OCI-M2 (cell line): Measurements from ENCODE around the gene PASK.

ENCODE experiments used
- DNase-seq: peaks from one replicate; lab custom pipeline; 2025; ENCODE audit not compliant: unreplicated experiment; lab: John Stamatoyannopoulos, UW

PASK gene

GRCh38 chr2:241180495-241180894 is 31.2 kb upstream of the PASK start:
- DNase-seq: no peak

GRCh38 chr2:241179899-241180298 is 30.6 kb upstream of the PASK start:
- no peak for DNase-seq

- no peak for DNase-seq
Observed at GRCh38 chr2:241178961-241179360, 29.7 kb upstream of the PASK start.

GRCh38 chr2:241177526-241178334 is 28.5 kb upstream of the PASK start:
- DNase-seq: no peak

GRCh38 chr2:241173557-241173956 is 24.3 kb upstream of the PASK start:
- DNase-seq: no peak

- no peak for DNase-seq
Observed at GRCh38 chr2:241168366-241168765, 19.1 kb upstream of the PASK start.

GRCh38 chr2:241163601-241164118 is 14.4 kb upstream of the PASK start:
- DNase-seq: no peak

GRCh38 chr2:241161646-241162281 is 12.5 kb upstream of the PASK start:
- DNase-seq: no peak

- no peak for DNase-seq
Observed at GRCh38 chr2:241160318-241160717, 11.0 kb upstream of the PASK start.

GRCh38 chr2:241159116-241159515 is 9.8 kb upstream of the PASK start:
- no peak for DNase-seq

GRCh38 chr2:241158546-241158900 is 9.3 kb upstream of the PASK start:
- no peak for DNase-seq

- DNase-seq: no peak
Observed at GRCh38 chr2:241157841-241158545, 8.7 kb upstream of the PASK start.

GRCh38 chr2:241156971-241157441 is 7.7 kb upstream of the PASK start:
- DNase-seq: no peak

GRCh38 chr2:241155936-241156335 is 6.7 kb upstream of the PASK start:
- DNase-seq: no peak

GRCh38 chr2:241154915-241155314 is 5.6 kb upstream of the PASK start:
- no peak for DNase-seq

- no peak for DNase-seq
Observed at GRCh38 chr2:241153616-241154015, 4.3 kb upstream of the PASK start.

GRCh38 chr2:241151934-241152660 is 2.8 kb upstream of the PASK start:
- DNase-seq: no peak

- DNase-seq: no peak
Observed at GRCh38 chr2:241150660-241151530, 1.6 kb upstream of the PASK start.

GRCh38 chr2:241149925-241150659 is 820 bp upstream of the PASK start, which contains the start of gene PPP1R7:
PPP1R7 (plus strand) TSS chr2:241150467; CDS start chr2:241150496, 29 bp downstream.
- peak; percentile 43 for DNase-seq

GRCh38 chr2:241149675-241149924 is 328 bp upstream of the PASK start:
- DNase-seq: no peak
